Measurements from ENCODE around the gene MAP3K7CL.

The MAP3K7CL gene

GRCh38 chr21:29208682-29209059, 78.2 kb downstream of the MAP3K7CL start:
- no peak for TF ChIP-seq MYC (IDR thresholded peaks at IDR 0.05; ENCODE audit: low read depth, low read length)
- TF ChIP-seq MAX (IDR thresholded peaks at IDR 0.05; ENCODE audit: low read depth, low read length), result no peak
- TF ChIP-seq CTCF (IDR thresholded peaks at IDR 0.05; ENCODE audit: low read depth, low read length), result no peak
- TF ChIP-seq POLR2A (IDR thresholded peaks at IDR 0.05; ENCODE audit: extremely low read depth, insufficient read length), result no peak
- no peak overlapping the region for H3K4me3 ChIP-seq (ENCODE audit: low read depth, low read length)
- no peak for DNase-seq (ENCODE audit: low read depth)

GRCh38 chr21:29209696-29210095, 79.3 kb downstream of the MAP3K7CL start:
- TF ChIP-seq POLR2A (IDR thresholded peaks at IDR 0.05; ENCODE audit: extremely low read depth, insufficient read length) (no peak), CTCF (IDR thresholded peaks at IDR 0.05; ENCODE audit: low read depth, low read length) (no peak), MAX (IDR thresholded peaks at IDR 0.05; ENCODE audit: low read depth, low read length) (no peak), MYC (IDR thresholded peaks at IDR 0.05; ENCODE audit: low read depth, low read length) (no peak)
- H3K4me3 ChIP-seq (ENCODE audit: low read depth, low read length), result no peak overlapping the region
- no peak for DNase-seq (ENCODE audit: low read depth)

- no peak overlapping the region for H3K4me3 ChIP-seq (ENCODE audit: low read depth, low read length)
- TF ChIP-seq MYC (IDR thresholded peaks at IDR 0.05; ENCODE audit: low read depth, low read length) (no peak), CTCF (IDR thresholded peaks at IDR 0.05; ENCODE audit: low read depth, low read length) (no peak), MAX (IDR thresholded peaks at IDR 0.05; ENCODE audit: low read depth, low read length) (no peak), POLR2A (IDR thresholded peaks at IDR 0.05; ENCODE audit: extremely low read depth, insufficient read length) (no peak)
- no peak for DNase-seq (ENCODE audit: low read depth)
Measured at GRCh38 chr21:29211205-29211604, 80.8 kb downstream of the MAP3K7CL start.

GRCh38 chr21:29212446-29212845, 82.0 kb downstream of the MAP3K7CL start:
- DNase-seq (ENCODE audit: low read depth), result no peak
- TF ChIP-seq MAX (IDR thresholded peaks at IDR 0.05; ENCODE audit: low read depth, low read length) (no peak), POLR2A (IDR thresholded peaks at IDR 0.05; ENCODE audit: extremely low read depth, insufficient read length) (no peak), MYC (IDR thresholded peaks at IDR 0.05; ENCODE audit: low read depth, low read length) (no peak), CTCF (IDR thresholded peaks at IDR 0.05; ENCODE audit: low read depth, low read length) (no peak)
- no peak overlapping the region for H3K4me3 ChIP-seq (ENCODE audit: low read depth, low read length)

- DNase-seq (ENCODE audit: low read depth), result no peak
- TF ChIP-seq MYC (IDR thresholded peaks at IDR 0.05; ENCODE audit: low read depth, low read length), result no peak
- no peak for TF ChIP-seq CTCF (IDR thresholded peaks at IDR 0.05; ENCODE audit: low read depth, low read length)
- no peak for TF ChIP-seq MAX (IDR thresholded peaks at IDR 0.05; ENCODE audit: low read depth, low read length)
- TF ChIP-seq POLR2A (IDR thresholded peaks at IDR 0.05; ENCODE audit: extremely low read depth, insufficient read length), result no peak
- H3K4me3 ChIP-seq (ENCODE audit: low read depth, low read length), result no peak overlapping the region
Measured at GRCh38 chr21:29213513-29214385, 83.3 kb downstream of the MAP3K7CL start.

Data from NB4 (cell line).